Tibial nerve (tissue), 4 donors: ENCODE results near the gene PSMA6.

Experiments used
- CTCF ChIP-seq, 5 experiments: fragments of 200-600 bp in 3 of 5; fragments of 450-650 bp in 2 of 5; sonication (generic) in 3 of 5; IDR thresholded peaks; one replicate each; pipeline ENCODE4 v1.5.1; 2016 to 2019; ENCODE audit warnings: antibody characterized with exemption in 5 of 5, mild to moderate bottlenecking in 3 of 5, moderate library complexity in 2 of 5
- EP300 ChIP-seq, 2 donors: sonication (generic); formaldehyde crosslinking; IDR thresholded peaks; one replicate each; pipeline ENCODE4 v1.6.1; 2017; ENCODE audit warnings: antibody characterized with exemption in 2 of 2, mild to moderate bottlenecking in 1 of 2
- POLR2A ChIP-seq, 2 donors: fragments of 450-650 bp; IDR thresholded peaks; one replicate each; pipeline ENCODE4 v1.6.1; 2017; ENCODE audit warnings: antibody characterized with exemption in 2 of 2, mild to moderate bottlenecking in 2 of 2, moderate library complexity in 2 of 2

GRCh38 chr14:35285168-35286002 lies 6.8 kb upstream of the PSMA6 start:
- TF ChIP-seq CTCF (IDR thresholded peaks at IDR 0.05) (no peak), EP300 (IDR thresholded peaks at IDR 0.05) (peak in 1 of 2 donors; percentile 29), POLR2A (IDR thresholded peaks at IDR 0.05) (no peak)
